Lower leg skin (tissue), 4 donors: Measurements from ENCODE around the gene EPS8L3. TPM values are rescaled to one million over a fixed set of nuclear protein-coding genes. Genes with fewer than 3 reads are reported as not detected.

ENCODE experiments used
- DNase-seq, 2 donors: peaks; one replicate each; pipeline ENCODE4 v3.0.0-alpha.2; 2019; ENCODE audit warnings: low spot score in 2 of 2
- H3K4me3 ChIP-seq: fragments of 200-600 bp; sonication (generic); 2 replicates; pipeline ENCODE4 v1.5.1; 2017; ENCODE audit warnings: mild to moderate bottlenecking, low read depth; ENCODE audit not compliant: poor library complexity, severe bottlenecking
- CTCF ChIP-seq, 3 donors: fragments of 450-650 bp; IDR thresholded peaks; one replicate each; pipeline ENCODE4 v1.5.1; 2016; ENCODE audit warnings: antibody characterized with exemption in 3 of 3, mild to moderate bottlenecking in 3 of 3, moderate library complexity in 2 of 3
- POLR2A ChIP-seq, 2 donors: fragments of 450-650 bp; IDR thresholded peaks; one replicate each; pipeline ENCODE4 v1.6.1; 2016 to 2017; ENCODE audit warnings: antibody characterized with exemption in 2 of 2, mild to moderate bottlenecking in 1 of 2, moderate library complexity in 1 of 2
- WGBS, 2 donors: methylation state at CpG; one replicate each; pipeline ENCODE4 v1.1.5; 2018; 5-methylcytosine and 5-hydroxymethylcytosine counted together
- intact Hi-C: fragments of 100-400 bp; cut with DNase I; formaldehyde crosslinking; loops from one replicate; pipeline ENCODE4 v1.15.0; 2023; ENCODE audit warnings: low total_unique reads
- total RNA-seq, 4 donors: library from RNA; depleted of rRNA; stranded (reverse); fragments of >200 nt; gene quantifications; one replicate each; pipeline ENCODE4 v1.1.0, GENCODE V29; 2016

The EPS8L3 gene
- total RNA-seq, 4 donors from 2014 or later: not detected

GRCh38 chr1:109787211-109787844, 23.6 kb upstream of the EPS8L3 start:
- DNase-seq: peak in 1 of 2 donors; percentile 68
- no peak overlapping the region for H3K4me3 ChIP-seq
- no peak for TF ChIP-seq POLR2A (IDR thresholded peaks at IDR 0.05)
- no peak for TF ChIP-seq CTCF (IDR thresholded peaks at IDR 0.05)
- intact Hi-C loops: no loop called here
- 68 to 73% methylated on average over 9 of the region's 9 CpGs for WGBS, 2 donors

- peak in 1 of 2 donors; percentile 73 for DNase-seq
- WGBS, 2 donors: 61 to 63% methylated on average over 6 of the region's 6 CpGs
- no peak overlapping the region for H3K4me3 ChIP-seq
- TF ChIP-seq CTCF (IDR thresholded peaks at IDR 0.05) (no peak), POLR2A (IDR thresholded peaks at IDR 0.05) (no peak)
- intact Hi-C loops: no loop called here
Measured at GRCh38 chr1:109786531-109787021, 22.9 kb upstream of the EPS8L3 start.

DNA sequence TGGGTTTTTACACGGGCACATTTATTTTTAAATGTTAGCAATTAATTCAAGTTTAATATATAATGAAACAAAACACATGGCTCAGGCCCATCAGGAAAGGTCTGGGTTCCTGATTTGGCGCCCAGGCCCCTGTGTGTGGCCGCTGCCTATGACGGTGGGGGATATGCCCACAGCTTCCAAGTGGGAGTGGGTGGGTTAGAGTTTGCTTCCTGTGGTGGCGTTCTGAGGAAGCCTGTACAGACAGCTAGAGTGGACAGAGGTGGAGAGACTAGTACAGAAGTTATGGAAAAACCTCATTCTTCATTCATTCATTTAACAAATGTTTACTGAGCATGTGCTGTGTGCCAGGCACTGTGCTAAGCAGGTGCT, 22.4 kb upstream of the EPS8L3 start:
- 72 to 77% methylated on average over 5 of the region's 5 CpGs for WGBS, 2 donors
- intact Hi-C loops: no loop called here
- TF ChIP-seq CTCF (IDR thresholded peaks at IDR 0.05) (no peak), POLR2A (IDR thresholded peaks at IDR 0.05) (no peak)
- H3K4me3 ChIP-seq: no peak overlapping the region
- peak in 1 of 2 donors; percentile 63 for DNase-seq

- no peak for DNase-seq
- intact Hi-C loops: no loop called here
- no peak overlapping the region for H3K4me3 ChIP-seq
- 89 to 95% methylated on average over 4 of the region's 4 CpGs for WGBS, 2 donors
- TF ChIP-seq POLR2A (IDR thresholded peaks at IDR 0.05) (no peak), CTCF (IDR thresholded peaks at IDR 0.05) (no peak)
Measured at GRCh38 chr1:109785446-109786111, 21.9 kb upstream of the EPS8L3 start.

GRCh38 chr1:109784551-109785252, 21.0 kb upstream of the EPS8L3 start:
- intact Hi-C loops: no loop called here
- 90 to 92% methylated on average over 5 of the region's 5 CpGs for WGBS, 2 donors
- TF ChIP-seq CTCF (IDR thresholded peaks at IDR 0.05) (no peak), POLR2A (IDR thresholded peaks at IDR 0.05) (no peak)
- no peak for DNase-seq
- no peak overlapping the region for H3K4me3 ChIP-seq
